ENCODE results near the gene MAP3K3.

The MAP3K3 gene

GRCh38 chr17:63647065-63647725, 25.0 kb downstream of the MAP3K3 start:
- Mint-ChIP-seq H3K9me3 (no peaks in the 10 kb centered on the region), H3K36me3 (ENCODE audit: insufficient read depth) (peaks cover 8% of the 10 kb centered on the region), H3K4me1 (ENCODE audit: low read depth in 2 of 2) (peaks cover 11 to 30% of the 10 kb centered on the region in 2 donors), H3K27ac (no peak overlapping the region), H3K27me3 (no peaks in the 10 kb centered on the region), H3K4me3 (no peak overlapping the region)
- ATAC-seq (replicated peaks) = no peak
- no peak for DNase-seq

GRCh38 chr17:63647936-63648335, 25.7 kb downstream of the MAP3K3 start:
- Mint-ChIP-seq H3K4me1 (ENCODE audit: low read depth in 2 of 2) (peaks cover 11 to 30% of the 10 kb centered on the region in 2 donors), H3K27ac (peak overlapping the region in 1 of 2 donors; percentile 53), H3K36me3 (ENCODE audit: insufficient read depth) (peaks cover 14% of the 10 kb centered on the region)

GRCh38 chr17:63649813-63650212, 27.6 kb downstream of the MAP3K3 start:
- H3K36me3 Mint-ChIP-seq (ENCODE audit: insufficient read depth) = peaks cover 33% of the 10 kb centered on the region
- no peak for DNase-seq
- peaks cover 11 to 27% of the 10 kb centered on the region in 2 donors for H3K4me1 Mint-ChIP-seq (ENCODE audit: low read depth in 2 of 2)
- H3K27ac Mint-ChIP-seq = peak overlapping the region in 1 of 2 donors; percentile 81
- H3K4me3 Mint-ChIP-seq = no peak overlapping the region
- no peaks in the 10 kb centered on the region for H3K27me3 Mint-ChIP-seq
- no peak for ATAC-seq (replicated peaks)
- H3K9me3 Mint-ChIP-seq = no peaks in the 10 kb centered on the region

More at GRCh38 chr17:63647936-63648335, 25.7 kb downstream of the MAP3K3 start:
- ATAC-seq (replicated peaks) (no peak), DNase-seq (no peak)
- Mint-ChIP-seq H3K27me3 (no peaks in the 10 kb centered on the region), H3K4me3 (no peak overlapping the region), H3K9me3 (no peaks in the 10 kb centered on the region)

DNA sequence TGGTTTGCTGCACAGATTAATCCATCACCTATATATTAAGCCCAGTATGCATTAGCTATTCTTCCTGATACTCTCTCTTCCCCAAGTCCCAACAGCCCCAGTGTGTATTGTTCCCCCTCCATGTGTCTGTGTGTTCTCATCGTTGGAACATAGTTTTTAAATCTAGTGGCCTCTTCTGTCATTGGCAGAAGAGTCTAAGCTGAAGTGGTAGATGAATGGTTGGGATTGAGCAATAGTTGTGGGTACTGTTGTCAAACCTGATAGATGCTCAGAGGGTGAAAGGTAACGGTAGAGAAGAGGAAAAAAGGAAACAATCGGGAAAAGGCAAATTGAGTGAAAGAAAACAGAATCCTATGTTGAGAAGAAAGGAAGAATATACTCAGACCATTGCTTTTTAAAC, 29.9 kb downstream of the MAP3K3 start:
- Mint-ChIP-seq H3K36me3 (ENCODE audit: insufficient read depth) (peaks cover 42% of the 10 kb centered on the region), H3K4me1 (ENCODE audit: low read depth in 2 of 2) (peaks cover 7 to 23% of the 10 kb centered on the region in 2 donors), H3K4me3 (no peak overlapping the region), H3K27ac (no peak overlapping the region), H3K9me3 (no peaks in the 10 kb centered on the region), H3K27me3 (no peaks in the 10 kb centered on the region)
- no peak for DNase-seq
- no peak for ATAC-seq (replicated peaks)

DNA sequence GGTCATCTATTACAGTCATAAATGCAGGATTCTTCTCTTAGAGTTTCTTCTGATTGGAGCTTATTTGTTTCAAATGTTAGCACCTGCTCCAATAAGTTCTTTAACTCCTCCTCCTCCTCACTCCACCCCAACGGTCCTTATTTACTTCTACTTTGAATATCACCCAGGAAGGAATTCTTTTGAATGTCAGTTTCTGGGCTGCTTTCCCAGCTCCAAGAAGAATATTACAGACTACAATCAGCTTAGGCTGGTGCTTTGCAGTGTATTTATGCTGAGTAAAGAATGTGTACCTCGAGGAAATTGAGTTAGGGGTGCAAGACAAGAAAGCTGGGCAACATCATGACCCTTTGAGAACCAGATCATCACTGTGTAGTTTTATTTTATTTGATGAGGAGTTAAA, 30.8 kb downstream of the MAP3K3 start:
- Mint-ChIP-seq H3K36me3 (ENCODE audit: insufficient read depth) (peaks cover 41% of the 10 kb centered on the region), H3K4me3 (no peak overlapping the region), H3K9me3 (no peaks in the 10 kb centered on the region), H3K27ac (no peak overlapping the region), H3K27me3 (no peaks in the 10 kb centered on the region), H3K4me1 (ENCODE audit: low read depth in 2 of 2) (peaks cover 7 to 19% of the 10 kb centered on the region in 2 donors)
- ATAC-seq (replicated peaks) (no peak), DNase-seq (no peak)

DNA sequence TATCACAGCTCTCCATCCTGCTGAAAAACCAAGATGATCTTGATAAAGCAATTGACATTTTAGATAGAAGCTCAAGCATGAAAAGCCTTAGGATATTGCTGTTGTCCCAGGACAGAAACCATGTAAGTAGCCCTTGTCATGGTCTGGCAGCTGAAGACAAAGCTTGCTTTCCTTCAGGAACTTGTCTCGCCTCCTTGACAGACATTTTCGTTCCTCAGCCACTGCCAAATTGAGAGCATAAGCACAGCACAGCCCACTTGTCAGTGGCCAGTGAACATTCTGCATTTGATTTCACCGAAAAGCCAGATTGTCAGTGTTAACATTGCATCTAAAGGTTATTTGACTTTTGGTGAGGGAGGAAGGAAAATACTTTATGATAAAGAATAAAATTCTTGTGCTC, 35.6 kb downstream of the MAP3K3 start:
- Mint-ChIP-seq H3K4me3 (no peak overlapping the region), H3K36me3 (ENCODE audit: insufficient read depth) (peaks cover 77% of the 10 kb centered on the region), H3K27ac (peak overlapping the region in 1 of 2 donors; percentile 3), H3K9me3 (no peaks in the 10 kb centered on the region), H3K27me3 (no peaks in the 10 kb centered on the region), H3K4me1 (ENCODE audit: low read depth in 2 of 2) (peaks cover 0 to 3% of the 10 kb centered on the region in 2 donors)
- no peak for DNase-seq
- ATAC-seq (replicated peaks) = no peak

GRCh38 chr17:63658366-63658765, 36.1 kb downstream of the MAP3K3 start:
- H3K36me3 Mint-ChIP-seq (ENCODE audit: insufficient read depth) = peaks cover 75% of the 10 kb centered on the region
- H3K4me1 Mint-ChIP-seq (ENCODE audit: low read depth in 2 of 2) = peaks cover 0 to 3% of the 10 kb centered on the region in 2 donors
- H3K27ac Mint-ChIP-seq = no peak overlapping the region
- H3K27me3 Mint-ChIP-seq = no peaks in the 10 kb centered on the region
- ATAC-seq (replicated peaks) (no peak), DNase-seq (no peak)
- H3K9me3 Mint-ChIP-seq = no peaks in the 10 kb centered on the region
- H3K4me3 Mint-ChIP-seq = no peak overlapping the region

DNA sequence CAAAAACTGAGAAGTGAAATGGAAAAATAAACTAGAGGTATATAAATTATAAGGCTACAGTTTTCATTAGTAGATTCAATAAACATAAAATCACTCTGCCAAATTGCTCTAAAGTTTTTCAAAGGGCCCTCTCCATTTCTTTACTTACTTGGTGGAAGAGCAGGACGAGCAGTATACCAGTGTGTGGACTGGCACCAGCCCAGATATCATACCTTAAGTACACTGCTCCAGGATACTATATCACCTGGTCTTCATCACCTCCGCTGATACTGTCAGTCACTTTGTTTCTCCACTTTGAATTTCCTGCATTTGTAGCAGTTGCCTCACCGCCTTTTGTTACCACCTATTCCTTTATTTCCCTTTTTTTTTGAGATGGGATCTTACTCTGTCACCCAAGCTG, 37.6 kb downstream of the MAP3K3 start:
- Mint-ChIP-seq H3K36me3 (ENCODE audit: insufficient read depth) (peaks cover 68% of the 10 kb centered on the region), H3K27ac (no peak overlapping the region), H3K9me3 (no peaks in the 10 kb centered on the region), H3K4me1 (ENCODE audit: low read depth in 2 of 2) (peaks cover 3 to 7% of the 10 kb centered on the region in 2 donors), H3K4me3 (no peak overlapping the region), H3K27me3 (no peaks in the 10 kb centered on the region)
- ATAC-seq (replicated peaks) (no peak), DNase-seq (no peak)

- ATAC-seq (replicated peaks) = peak; percentile 29
- no peak overlapping the region for H3K4me3 Mint-ChIP-seq
- H3K9me3 Mint-ChIP-seq = no peaks in the 10 kb centered on the region
- peaks cover 65% of the 10 kb centered on the region for H3K36me3 Mint-ChIP-seq (ENCODE audit: insufficient read depth)
- peaks cover 7 to 9% of the 10 kb centered on the region in 2 donors for H3K4me1 Mint-ChIP-seq (ENCODE audit: low read depth in 2 of 2)
- no peaks in the 10 kb centered on the region for H3K27me3 Mint-ChIP-seq
- peak overlapping the region in 1 of 2 donors; percentile 11 for H3K27ac Mint-ChIP-seq
- DNase-seq = no peak
Observed at GRCh38 chr17:63665527-63666214, 43.5 kb downstream of the MAP3K3 start.

GRCh38 chr17:63672856-63673255, 50.6 kb downstream of the MAP3K3 start:
- H3K36me3 Mint-ChIP-seq (ENCODE audit: insufficient read depth) = peaks cover 40% of the 10 kb centered on the region
- DNase-seq (no peak), ATAC-seq (replicated peaks) (no peak)
- H3K27me3 Mint-ChIP-seq = no peaks in the 10 kb centered on the region
- H3K4me1 Mint-ChIP-seq (ENCODE audit: low read depth in 2 of 2) = peaks cover 11 to 13% of the 10 kb centered on the region in 2 donors
- no peaks in the 10 kb centered on the region for H3K9me3 Mint-ChIP-seq
- peak overlapping the region in 1 of 2 donors; percentile 12 for H3K27ac Mint-ChIP-seq
- no peak overlapping the region for H3K4me3 Mint-ChIP-seq

- DNase-seq (no peak), ATAC-seq (replicated peaks) (no peak)
- Mint-ChIP-seq H3K36me3 (ENCODE audit: insufficient read depth) (peaks cover 37% of the 10 kb centered on the region), H3K4me1 (ENCODE audit: low read depth in 2 of 2) (peaks cover 11 to 18% of the 10 kb centered on the region in 2 donors), H3K27ac (peak overlapping the region; percentile 19 to 86), H3K9me3 (no peaks in the 10 kb centered on the region), H3K27me3 (no peaks in the 10 kb centered on the region), H3K4me3 (no peak overlapping the region)
Observed at GRCh38 chr17:63675231-63675606, 53.0 kb downstream of the MAP3K3 start.

DNA sequence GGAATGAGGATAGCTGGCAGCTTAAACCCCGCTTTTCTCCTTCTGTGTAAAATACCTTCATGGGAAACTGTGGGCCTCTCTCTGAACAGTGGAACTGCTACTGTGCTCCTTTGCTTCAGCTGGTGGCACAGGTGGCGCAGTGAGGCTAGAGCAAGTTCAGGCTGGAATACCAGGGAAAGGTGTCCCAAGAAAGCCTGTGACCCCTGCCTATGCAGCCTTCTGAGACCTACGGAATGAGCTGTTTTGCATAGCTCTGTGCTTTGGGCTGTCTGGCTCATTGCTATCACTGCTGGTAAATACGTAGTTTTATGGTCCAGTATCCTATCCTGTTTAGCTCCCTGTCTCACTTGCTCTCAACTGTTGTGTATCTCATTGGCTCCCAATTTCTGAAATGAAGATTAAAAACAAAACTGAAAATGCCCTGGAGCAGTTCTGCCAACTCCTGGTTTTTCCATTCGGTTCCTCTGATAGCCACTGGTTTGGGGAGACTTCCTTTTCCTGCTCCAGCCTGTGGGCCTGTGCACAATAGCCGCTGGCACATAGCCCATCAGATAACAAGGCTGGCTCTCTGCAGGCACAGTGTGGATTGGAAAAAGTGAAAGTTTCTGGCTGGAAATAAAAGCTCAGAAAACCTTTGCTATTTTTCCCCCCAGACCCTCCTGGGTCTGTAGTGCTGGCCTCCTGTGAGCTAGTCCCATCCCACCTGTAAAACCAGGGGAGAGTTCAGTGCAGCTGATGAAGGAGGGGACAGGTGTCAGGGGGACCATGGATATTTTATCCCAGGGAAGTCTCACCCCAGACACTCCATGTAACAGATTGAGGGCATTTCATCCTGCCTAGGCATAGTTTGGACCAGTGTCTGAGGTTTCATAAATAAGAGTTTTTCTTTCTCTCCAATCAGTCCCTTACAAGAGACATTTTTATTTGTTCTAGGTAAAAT, 53.7 kb downstream of the MAP3K3 start:
- Mint-ChIP-seq H3K27me3 (no peaks in the 10 kb centered on the region), H3K4me1 (ENCODE audit: low read depth in 2 of 2) (peaks cover 7 to 13% of the 10 kb centered on the region in 2 donors), H3K9me3 (no peaks in the 10 kb centered on the region), H3K27ac (peak overlapping the region; percentile 44 to 90), H3K36me3 (ENCODE audit: insufficient read depth) (peaks cover 43% of the 10 kb centered on the region), H3K4me3 (no peak overlapping the region)
- DNase-seq (no peak), ATAC-seq (replicated peaks) (no peak)

DNA sequence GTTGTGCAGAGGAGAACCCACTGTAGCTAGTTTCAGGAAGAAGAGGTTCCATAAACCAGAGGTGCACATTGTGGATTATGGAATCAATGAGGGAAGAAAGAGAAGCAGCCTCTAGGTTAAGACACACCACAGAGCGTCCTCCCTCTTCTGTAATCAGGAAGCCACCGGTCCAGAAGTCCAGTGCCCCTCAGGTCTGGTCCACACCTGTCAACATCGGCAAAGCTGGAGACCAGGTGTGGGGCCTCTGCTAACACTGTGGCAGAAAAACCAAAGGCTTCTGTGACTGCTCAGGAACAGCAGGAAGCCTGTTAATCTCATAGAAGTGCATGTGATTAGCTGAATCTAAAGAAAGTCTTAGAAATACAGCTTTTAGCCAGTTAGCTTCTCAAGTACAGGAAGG, 54.4 kb downstream of the MAP3K3 start:
- H3K9me3 Mint-ChIP-seq = no peaks in the 10 kb centered on the region

More for the DNA sequence above, 54.4 kb downstream of the MAP3K3 start:
- Mint-ChIP-seq H3K4me1 (ENCODE audit: low read depth in 2 of 2) (peaks cover 10 to 11% of the 10 kb centered on the region in 2 donors), H3K4me3 (no peak overlapping the region), H3K27me3 (no peaks in the 10 kb centered on the region), H3K36me3 (ENCODE audit: insufficient read depth) (peaks cover 40% of the 10 kb centered on the region), H3K27ac (peak overlapping the region; percentile 44 to 90)
- DNase-seq (no peak), ATAC-seq (replicated peaks) (no peak)

Measured in effector memory CD8-positive, alpha-beta T cell (primary cell).